A673 (cell line): ENCODE measurements around the gene UROS.

Experiments
- CTCF ChIP-seq: fragments of 300-800, 200-600 bp; sonication (generic); conservative IDR thresholded peaks from 2 replicates; pipeline ENCODE4 v1.5.1; 2017; ENCODE audit warnings: low read depth, mild to moderate bottlenecking, antibody characterized with exemption, low read length, moderate library complexity, mixed read lengths
- EZH2 ChIP-seq: fragments of 200-600 bp; sonication (generic); IDR thresholded peaks from 2 replicates; pipeline ENCODE4 v1.6.1; 2017; ENCODE audit warnings: borderline replicate concordance, low read depth, mild to moderate bottlenecking, mixed read lengths, antibody characterized with exemption, low read length; ENCODE audit not compliant: poor library complexity, severe bottlenecking

- TF ChIP-seq EZH2 (no peak), CTCF (no peak)
Observed at GRCh38 chr10:125865120-125865519, 42.1 kb upstream of the UROS start.
